ENCODE measurements around the gene SALL3.

DNA sequence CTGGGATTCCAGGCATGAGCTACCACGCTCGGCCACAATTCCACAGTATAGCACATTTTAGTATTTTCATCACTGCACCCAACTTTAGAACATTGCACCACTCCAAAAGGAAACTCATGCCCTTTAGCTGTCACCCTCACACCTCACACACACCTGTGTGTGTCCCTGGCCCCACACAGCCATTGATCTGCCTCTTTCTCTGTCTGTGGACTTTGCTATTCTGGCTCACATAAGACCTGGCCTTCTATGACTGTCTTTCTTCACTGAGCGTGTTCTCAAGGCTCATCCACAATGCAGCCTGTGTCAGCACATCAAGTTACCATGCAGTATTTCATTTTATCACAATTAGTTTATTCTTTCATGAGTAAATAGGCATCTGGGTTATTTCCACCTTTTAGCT lies 69.9 kb downstream of the SALL3 start:
- TF ChIP-seq, protein P1, sequence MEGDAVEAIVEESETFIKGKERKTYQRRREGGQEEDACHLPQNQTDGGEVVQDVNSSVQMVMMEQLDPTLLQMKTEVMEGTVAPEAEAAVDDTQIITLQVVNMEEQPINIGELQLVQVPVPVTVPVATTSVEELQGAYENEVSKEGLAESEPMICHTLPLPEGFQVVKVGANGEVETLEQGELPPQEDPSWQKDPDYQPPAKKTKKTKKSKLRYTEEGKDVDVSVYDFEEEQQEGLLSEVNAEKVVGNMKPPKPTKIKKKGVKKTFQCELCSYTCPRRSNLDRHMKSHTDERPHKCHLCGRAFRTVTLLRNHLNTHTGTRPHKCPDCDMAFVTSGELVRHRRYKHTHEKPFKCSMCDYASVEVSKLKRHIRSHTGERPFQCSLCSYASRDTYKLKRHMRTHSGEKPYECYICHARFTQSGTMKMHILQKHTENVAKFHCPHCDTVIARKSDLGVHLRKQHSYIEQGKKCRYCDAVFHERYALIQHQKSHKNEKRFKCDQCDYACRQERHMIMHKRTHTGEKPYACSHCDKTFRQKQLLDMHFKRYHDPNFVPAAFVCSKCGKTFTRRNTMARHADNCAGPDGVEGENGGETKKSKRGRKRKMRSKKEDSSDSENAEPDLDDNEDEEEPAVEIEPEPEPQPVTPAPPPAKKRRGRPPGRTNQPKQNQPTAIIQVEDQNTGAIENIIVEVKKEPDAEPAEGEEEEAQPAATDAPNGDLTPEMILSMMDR (IDR thresholded peaks at IDR 0.05): no peak
- no peak for TF ChIP-seq POLR2A (IDR thresholded peaks at IDR 0.05)
- TF ChIP-seq EP300 (IDR thresholded peaks at IDR 0.05; ENCODE audit: low read depth): no peak
